HepG2 (cell line): Measurements from ENCODE around the gene SSBP1. TPM values are rescaled to one million over a fixed set of nuclear protein-coding genes. Genes with fewer than 3 reads are reported as not detected.

Experiments used
- CHD2 ChIP-seq: IDR thresholded peaks from 2 replicates; pipeline ENCODE4 v1.6.1; 2011; ENCODE audit warnings: low read depth, low read length, improper control_type of control experiment
- E2F5 ChIP-seq: sonication (generic); formaldehyde crosslinking; conservative IDR thresholded peaks from 2 replicates; pipeline ENCODE4 v1.4.0; 2020; ENCODE audit warnings: missing genetic modification reagents
- ERF ChIP-seq: IDR thresholded peaks from 2 replicates; pipeline ENCODE4 v1.6.1; 2018; ENCODE audit warnings: missing biosample characterization, missing genetic modification reagents
- FOXO4 ChIP-seq: sonication (generic); formaldehyde crosslinking; conservative IDR thresholded peaks from 2 replicates; pipeline ENCODE4 v1.8.1; 2023; ENCODE audit warnings: missing genetic modification reagents
- HHEX ChIP-seq: IDR thresholded peaks from 2 replicates; pipeline ENCODE4 v1.6.1; 2016; ENCODE audit warnings: control low read depth
- IKZF5 ChIP-seq: IDR thresholded peaks from 2 replicates; pipeline ENCODE4 v1.6.1; 2018; ENCODE audit warnings: missing genetic modification reagents, mild to moderate bottlenecking, missing compliant biosample characterization
- KLF15 ChIP-seq: sonication (generic); formaldehyde crosslinking; IDR thresholded peaks from 2 replicates; pipeline ENCODE4 v1.8.1; 2023; ENCODE audit warnings: borderline replicate concordance, mild to moderate bottlenecking, inconsistent platforms, missing genetic modification reagents, mixed read lengths
- KLF16 ChIP-seq, 2 experiments: sonication (generic) in 1 of 2; formaldehyde crosslinking in 1 of 2; IDR thresholded peaks; 2 replicates each; pipeline versions ENCODE4 v1.6.1 to v1.8.0; 2016 to 2023; ENCODE audit warnings: missing genetic modification reagents in 2 of 2, missing compliant biosample characterization in 1 of 2
- MEIS2 ChIP-seq: sonication (generic); formaldehyde crosslinking; IDR thresholded peaks from 2 replicates; pipeline ENCODE4 v1.9.0; 2021; ENCODE audit warnings: mild to moderate bottlenecking, missing genetic modification reagents
- NCOA2 ChIP-seq: sonication (generic); formaldehyde crosslinking; IDR thresholded peaks from 2 replicates; pipeline ENCODE4 v1.8.0; 2022; ENCODE audit warnings: inconsistent platforms
- PAWR ChIP-seq: sonication (generic); formaldehyde crosslinking; IDR thresholded peaks from 2 replicates; pipeline ENCODE4 v1.4.0; 2020; ENCODE audit warnings: missing genetic modification reagents, mild to moderate bottlenecking, borderline replicate concordance
- RXRA ChIP-seq: sonication (generic); formaldehyde crosslinking; IDR thresholded peaks from 2 replicates; pipeline ENCODE4 v1.5.1; 2020; ENCODE audit warnings: missing genetic modification reagents
- SMAD9 ChIP-seq: sonication (generic); formaldehyde crosslinking; IDR thresholded peaks from 2 replicates; pipeline ENCODE4 v1.5.1; 2020; ENCODE audit warnings: mild to moderate bottlenecking, missing genetic modification reagents
- ZBTB14 ChIP-seq: sonication (generic); formaldehyde crosslinking; IDR thresholded peaks from 2 replicates; pipeline ENCODE4 v1.4.0; 2020; ENCODE audit warnings: missing genetic modification reagents
- ZBTB20 ChIP-seq: sonication (generic); formaldehyde crosslinking; IDR thresholded peaks from 2 replicates; pipeline ENCODE4 v1.8.1; 2023; ENCODE audit warnings: missing genetic modification reagents, low read depth, mild to moderate bottlenecking, borderline replicate concordance
- ZNF503 ChIP-seq: sonication (generic); formaldehyde crosslinking; IDR thresholded peaks from 2 replicates; pipeline ENCODE4 v1.4.0; 2020; ENCODE audit warnings: missing genetic modification reagents
- ZNF562 ChIP-seq: sonication (generic); formaldehyde crosslinking; IDR thresholded peaks from 2 replicates; pipeline ENCODE4 v1.8.0; 2022; ENCODE audit warnings: missing genetic modification reagents, borderline replicate concordance
- ZNF597 ChIP-seq: sonication (generic); formaldehyde crosslinking; IDR thresholded peaks from 2 replicates; pipeline ENCODE4 v1.5.0; 2020; ENCODE audit warnings: missing genetic modification reagents
- ZNF766 ChIP-seq: sonication (generic); formaldehyde crosslinking; IDR thresholded peaks from 2 replicates; pipeline ENCODE4 v1.5.0; 2020; ENCODE audit warnings: missing genetic modification reagents, borderline replicate concordance
- ZSCAN21 ChIP-seq: sonication (generic); formaldehyde crosslinking; IDR thresholded peaks from 2 replicates; pipeline ENCODE4 v1.8.0; 2022; ENCODE audit warnings: mild to moderate bottlenecking, missing genetic modification reagents, moderate library complexity, borderline replicate concordance
- ZSCAN9 ChIP-seq: IDR thresholded peaks from 2 replicates; pipeline ENCODE4 v1.6.1; 2016; ENCODE audit warnings: borderline replicate concordance
- polyA plus RNA-seq, 8 experiments: library from polyadenylated mRNA; depleted of rRNA in 3 of 8; stranded (reverse) in 7 of 8; unstranded in 1 of 8; fragments of >200 nt; fragmentation: Illumina TruSeq in 4 of 8; extraction: Trizol in 4 of 8; gene quantifications; 2 replicates each; pipeline versions ENCODE4 v1.2.1 to v1.2.3, GENCODE V29; 2011 to 2016; ENCODE audit warnings: low read depth in 4 of 8, missing spikeins in 1 of 8, mixed read lengths in 1 of 8; ENCODE audit not compliant: insufficient read depth in 1 of 8
- total RNA-seq, 5 experiments: library from RNA; depleted of rRNA; stranded (reverse); fragments of >200 nt; fragmentation: Illumina TruSeq; extraction: Trizol; gene quantifications; 2 replicates each; pipeline ENCODE4 v1.2.3, GENCODE V29; 2016; ENCODE audit warnings: low read depth in 1 of 5

Gene SSBP1
- total and polyA plus RNA-seq, 2 of the 13 experiments (the other 11 are each of a cell fraction or from before 2014, with no cell fraction given) = 64.4 to 254 TPM

GRCh38 chr7:141737836-141738591 is at the start of gene SSBP1 (continued):
- TF ChIP-seq ZSCAN9 (CRISPR knock-in tag) = 0 out of 2 replicates have a peak, but pooled peaks have one; percentile 62
- TF ChIP-seq ZNF503 (CRISPR knock-in tag) = peak; percentile 83; the same call in 1 of the 2 replicates
- peak; percentile 77 for TF ChIP-seq NCOA2
- TF ChIP-seq ZNF766 (CRISPR knock-in tag) = no peak; the same call in 1 of the 2 replicates
- 0 out of 2 replicates have a peak, but pooled peaks have one; percentile 28 for TF ChIP-seq E2F5 (CRISPR knock-in tag)
- peak; percentile 52; the same call in 1 of the 2 replicates for TF ChIP-seq PAWR (CRISPR knock-in tag)
- TF ChIP-seq ZNF597 (CRISPR knock-in tag) = no peak
- no peak for TF ChIP-seq FOXO4 (CRISPR knock-in tag)
- TF ChIP-seq ZNF562 (CRISPR knock-in tag) = no peak
- TF ChIP-seq MEIS2 (CRISPR knock-in tag) = peak; percentile 81; the same call in 1 of the 2 replicates
- peak; percentile 97 for TF ChIP-seq IKZF5 (CRISPR knock-in tag)
- peak; percentile 94; the same call in 1 of the 2 replicates for TF ChIP-seq ERF (CRISPR knock-in tag)
- TF ChIP-seq SMAD9 (CRISPR knock-in tag) = no peak
- TF ChIP-seq KLF15 (CRISPR knock-in tag) = peak; percentile 58; the same call in 1 of the 2 replicates
- TF ChIP-seq HHEX (CRISPR knock-in tag) = no peak
- peak; percentile 25; the same call in 1 of the 2 replicates for TF ChIP-seq ZSCAN21 (CRISPR knock-in tag)
- TF ChIP-seq RXRA = peak; percentile 65
- TF ChIP-seq CHD2 = peak; percentile 46; the same call in 1 of the 2 replicates
- peak in 1 of 2 experiments; percentile 99; a peak in 2 of 4 replicates for TF ChIP-seq KLF16 (CRISPR knock-in tag; IDR thresholded peaks at IDR 0.05)
- peak; percentile 60; the same call in 1 of the 2 replicates for TF ChIP-seq ZBTB14 (CRISPR knock-in tag)
- peak; percentile 93; the same call in 1 of the 2 replicates for TF ChIP-seq ZBTB20 (CRISPR knock-in tag)
